Measurements from ENCODE around the gene PARD3.
A peak's percentile ranks its signal among the peaks of the same experiment; 100 is the strongest.

PARD3 gene

DNA sequence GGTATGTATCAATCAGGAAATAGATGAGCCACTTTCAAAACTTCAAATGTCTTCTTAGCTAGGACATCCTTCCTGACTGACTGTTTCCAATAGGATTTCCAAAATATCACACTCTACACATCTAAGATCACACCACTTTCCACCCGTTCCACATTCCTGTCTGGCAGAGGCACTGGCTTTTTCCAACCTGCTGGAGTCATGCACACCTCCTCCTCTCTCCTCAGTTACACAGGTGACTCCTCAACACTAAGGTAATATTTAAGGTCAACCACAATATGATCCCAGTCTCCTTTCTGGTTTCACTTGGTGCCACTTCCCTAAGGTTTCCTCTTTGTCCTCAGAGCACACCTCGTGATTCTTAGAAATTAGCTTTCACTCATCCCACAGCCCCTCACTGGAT, 196.5 kb downstream of the PARD3 start:
- no peak for DNase-seq (ENCODE audit: low read depth)

GRCh38 chr10:34615770-34616169, 199.3 kb downstream of the PARD3 start:
- DNase-seq (ENCODE audit: low read depth): no peak

DNA sequence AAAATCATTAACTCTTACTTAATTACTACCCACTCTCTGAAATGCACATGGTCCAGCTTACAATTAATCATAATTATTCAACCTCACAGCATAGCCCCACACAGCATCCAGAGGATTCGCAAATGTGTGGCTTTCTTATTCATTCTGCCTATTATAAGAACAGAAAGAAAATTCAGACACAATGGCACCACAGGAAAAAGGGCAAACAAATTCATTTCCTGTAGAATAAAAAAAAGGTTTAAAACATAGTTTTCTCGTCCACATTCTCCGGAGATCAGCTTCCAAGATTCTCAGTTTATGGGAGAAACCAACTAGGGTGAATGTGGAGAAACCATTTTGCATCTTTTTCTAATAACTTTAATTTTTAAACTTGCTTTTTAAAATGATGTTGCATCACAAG, 201.6 kb downstream of the PARD3 start:
- no peak for DNase-seq (ENCODE audit: low read depth)

GRCh38 chr10:34612938-34613337, 202.2 kb downstream of the PARD3 start:
- DNase-seq (ENCODE audit: low read depth): no peak

DNA sequence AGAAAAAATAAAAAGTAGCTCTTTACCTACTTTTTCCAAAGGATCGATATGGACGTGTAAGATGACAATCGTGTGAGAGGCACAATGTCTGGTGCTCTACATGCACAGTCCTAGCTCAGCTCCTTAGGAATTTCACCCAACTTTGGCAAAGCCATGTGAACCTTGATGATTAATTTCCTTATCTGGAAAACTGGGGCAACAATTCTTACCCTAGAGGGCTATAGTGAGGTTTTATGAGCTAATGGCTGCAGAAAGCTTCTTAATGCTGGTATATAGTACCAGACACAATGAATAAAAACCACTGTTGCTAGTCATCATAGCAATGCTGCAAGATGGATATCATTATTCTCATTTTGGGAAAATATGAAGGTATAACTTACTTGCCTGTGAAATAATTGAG, 202.7 kb downstream of the PARD3 start:
- peak; percentile 65 for DNase-seq (ENCODE audit: low read depth)

DNA sequence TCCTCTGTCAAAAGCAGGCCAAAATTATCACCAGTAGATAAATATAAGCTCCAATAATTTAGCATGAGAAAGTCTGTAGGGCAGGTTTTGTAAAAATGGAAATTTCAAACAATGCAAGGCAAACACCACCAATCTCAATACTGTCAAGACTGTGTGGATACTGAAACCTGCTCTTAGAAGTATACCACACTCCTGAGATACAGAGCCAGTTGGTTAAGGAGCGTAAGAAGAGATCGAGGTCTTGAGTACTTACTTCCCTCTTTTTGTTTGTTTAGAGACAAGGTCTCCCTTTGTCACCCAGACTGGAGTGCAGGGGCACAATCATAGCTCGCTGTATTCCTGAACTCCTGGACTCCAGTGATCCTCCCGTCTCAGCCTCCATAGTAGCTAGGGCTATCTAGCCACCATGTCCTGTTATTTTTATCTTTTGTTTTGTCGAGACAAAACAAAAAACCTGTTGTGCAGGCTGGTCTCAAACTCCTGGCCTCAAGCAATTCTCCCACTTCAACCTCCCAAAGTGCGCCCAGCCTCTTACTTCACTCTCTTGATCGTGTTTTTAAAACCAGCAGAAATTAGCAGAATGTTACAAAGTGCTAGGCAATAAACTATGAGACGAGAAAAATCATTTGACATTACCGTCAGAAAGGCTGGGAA, 205.7 kb downstream of the PARD3 start:
- no peak for DNase-seq (ENCODE audit: low read depth)

- no peak for DNase-seq (ENCODE audit: low read depth)
Observed at GRCh38 chr10:34607894-34608293, 207.2 kb downstream of the PARD3 start.

DNA sequence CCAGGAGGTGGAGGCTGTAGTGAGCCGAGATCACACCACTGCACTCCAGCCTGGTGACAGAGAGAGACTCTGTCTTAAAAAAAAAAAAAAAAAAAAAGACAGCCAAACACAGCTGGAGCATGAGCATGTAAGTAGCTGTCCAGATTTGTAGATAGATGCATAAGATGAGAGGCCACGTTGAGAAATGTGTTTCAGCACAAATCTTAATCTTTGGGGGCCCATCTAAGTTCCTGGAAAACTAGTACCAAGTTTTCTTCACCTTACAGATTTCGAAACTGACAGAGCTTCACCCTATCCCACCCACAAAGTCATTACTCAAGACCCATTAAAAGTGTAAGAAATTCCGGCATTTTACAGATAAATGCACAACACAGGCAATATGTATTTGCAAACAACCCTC, 208.2 kb downstream of the PARD3 start:
- peak; percentile 39 for DNase-seq (ENCODE audit: low read depth)

DNA sequence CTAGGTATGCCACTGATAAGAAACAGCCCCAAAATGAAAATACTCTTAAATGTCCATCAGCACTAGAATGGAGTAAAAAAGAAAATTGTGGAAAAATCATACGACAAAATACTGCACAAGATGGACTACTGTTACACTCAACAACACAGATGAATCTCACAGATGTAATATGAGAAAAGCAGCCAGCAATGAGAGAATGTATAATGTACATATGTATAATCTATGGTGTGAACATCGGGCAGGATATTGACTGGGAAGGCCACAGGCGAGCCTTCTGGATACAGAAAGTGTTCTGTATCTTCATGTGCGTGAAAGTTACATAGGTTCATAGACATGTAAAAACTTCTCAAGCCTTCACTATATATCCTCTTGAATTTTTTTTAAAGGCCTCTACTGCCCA, 212.6 kb downstream of the PARD3 start:
- no peak for DNase-seq (ENCODE audit: low read depth)

DNA sequence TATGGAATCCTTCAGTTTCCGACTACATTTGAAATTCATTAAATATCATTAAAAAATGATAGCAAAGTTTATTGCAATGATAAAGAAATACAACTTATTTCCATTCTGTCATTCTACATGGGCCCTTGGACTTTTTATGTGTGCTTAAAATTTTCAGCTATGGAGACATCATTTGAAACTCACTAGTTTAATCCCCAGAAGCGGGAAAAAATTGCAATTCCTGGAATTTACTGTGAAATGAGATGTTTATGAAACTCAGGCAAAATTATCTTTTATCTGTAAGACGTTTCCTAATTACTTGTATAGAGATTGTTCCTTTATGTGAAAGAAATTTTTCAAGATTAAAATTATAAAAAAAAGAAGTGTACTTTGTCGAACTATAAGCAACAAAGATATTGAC, 213.4 kb downstream of the PARD3 start:
- no peak for DNase-seq (ENCODE audit: low read depth)

DNA sequence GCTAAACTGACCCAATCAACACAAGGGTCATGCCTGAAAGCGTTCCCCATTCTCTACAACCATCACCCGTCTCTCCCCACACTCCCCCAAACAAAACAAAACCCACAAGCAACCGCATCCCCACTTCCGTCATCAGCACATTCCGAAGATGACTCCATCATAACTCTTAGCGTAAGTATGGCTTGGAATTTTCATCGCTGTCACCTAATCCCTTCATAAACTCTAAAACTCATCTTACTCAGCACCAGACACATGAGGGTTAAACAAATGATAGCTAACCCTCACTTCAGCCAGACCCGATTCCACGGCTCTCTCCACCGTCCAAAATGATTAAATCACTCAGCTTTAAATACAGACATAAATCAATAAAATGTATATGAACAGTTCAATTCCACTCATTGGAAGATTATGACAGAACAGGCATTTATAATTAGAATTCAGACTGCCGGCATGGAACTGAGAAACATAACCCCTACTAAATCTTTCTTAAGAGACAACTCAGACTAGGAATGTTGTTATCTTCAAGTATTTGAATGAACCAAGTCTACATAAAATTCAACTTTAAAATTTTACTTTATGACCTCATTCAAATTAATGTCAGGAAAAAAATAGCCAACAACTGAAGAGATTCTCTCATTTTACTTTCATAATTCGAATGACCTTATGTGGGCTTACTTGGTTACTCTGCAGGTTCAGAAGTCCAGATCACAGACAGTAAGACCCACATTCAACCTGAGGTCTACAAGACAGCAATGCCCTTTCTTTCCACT, 215.9 kb downstream of the PARD3 start:
- peak; percentile 91 for DNase-seq (ENCODE audit: low read depth)

- DNase-seq (ENCODE audit: low read depth): peak; percentile 27
Observed at GRCh38 chr10:34596351-34596750, 218.7 kb downstream of the PARD3 start.

- no peak for DNase-seq (ENCODE audit: low read depth)
Observed at GRCh38 chr10:34593930-34594329, 221.2 kb downstream of the PARD3 start.

GRCh38 chr10:34593374-34593890, 221.7 kb downstream of the PARD3 start:
- DNase-seq (ENCODE audit: low read depth): no peak

- no peak for DNase-seq (ENCODE audit: low read depth)
Observed at GRCh38 chr10:34590793-34591192, 224.3 kb downstream of the PARD3 start.

DNA sequence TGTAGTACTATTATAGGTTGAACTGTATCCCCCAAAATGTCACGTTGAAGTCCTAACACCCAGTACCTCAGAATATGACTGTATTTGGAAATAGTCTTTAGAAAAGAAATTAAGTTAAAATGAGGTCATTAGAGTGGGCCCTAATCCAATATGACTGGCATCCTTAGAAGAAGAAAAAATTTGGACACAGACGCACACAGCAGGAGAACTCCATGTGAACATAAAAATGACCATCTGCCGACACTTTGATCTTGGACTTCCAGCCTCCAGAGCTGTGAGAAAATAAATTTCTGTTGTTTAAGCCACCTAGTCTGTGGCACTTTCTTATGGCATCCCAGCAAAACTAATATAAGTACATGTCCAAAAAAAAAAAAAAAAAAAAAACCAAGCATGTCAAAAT, 225.8 kb downstream of the PARD3 start:
- no peak for DNase-seq (ENCODE audit: low read depth)

- DNase-seq (ENCODE audit: low read depth): peak; percentile 41
Observed at GRCh38 chr10:34587680-34588019, 227.4 kb downstream of the PARD3 start.

GRCh38 chr10:34587002-34587679, 228.0 kb downstream of the PARD3 start:
- DNase-seq (ENCODE audit: low read depth): peak; percentile 53

GRCh38 chr10:34585422-34586112, 229.5 kb downstream of the PARD3 start:
- DNase-seq (ENCODE audit: low read depth): no peak

GRCh38 chr10:34584164-34584563, 230.9 kb downstream of the PARD3 start:
- DNase-seq (ENCODE audit: low read depth): peak; percentile 92

GRCh38 chr10:34581801-34582532, 233.1 kb downstream of the PARD3 start:
- peak; percentile 70 for DNase-seq (ENCODE audit: low read depth)

DNA sequence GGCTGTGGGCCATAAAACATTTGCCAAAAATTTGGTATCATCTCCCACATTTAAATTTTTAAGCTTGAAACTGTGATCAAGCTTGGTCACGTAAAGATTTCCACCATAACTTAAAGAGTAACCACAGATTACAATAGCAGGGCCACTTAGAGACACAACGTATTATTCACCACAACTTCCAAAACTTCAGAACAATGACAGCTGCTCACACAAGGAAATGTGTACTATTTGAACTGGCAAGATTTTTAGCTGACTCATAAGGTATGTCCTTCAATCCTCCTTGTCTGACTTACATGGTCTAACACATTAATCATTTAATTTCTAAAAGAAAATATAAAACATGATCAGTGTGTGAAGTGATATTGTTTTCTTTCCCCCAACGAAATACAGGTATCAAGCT, 234.5 kb downstream of the PARD3 start:
- peak; percentile 54 for DNase-seq (ENCODE audit: low read depth)

Measured in amniotic epithelial cell (primary cell).